GM23338 (cell line): Measurements from ENCODE around the gene LYSMD4.

ENCODE experiments used
- CREB1 ChIP-seq: fragments of 250-450 bp; sonication (Bioruptor Pico); IDR thresholded peaks from 2 replicates; pipeline ENCODE4 v1.5.0; 2020; ENCODE audit warnings: low read depth, mild to moderate bottlenecking, moderate library complexity
- EZH2 ChIP-seq: fragments of 200-600 bp; sonication (generic); IDR thresholded peaks from one replicate; pipeline ENCODE4 v1.8.0; 2017; ENCODE audit warnings: antibody characterized with exemption, mild to moderate bottlenecking, low read depth; ENCODE audit not compliant: unreplicated experiment
- EZH2phosphoT487 ChIP-seq: fragments of 200-600 bp; sonication (generic); IDR thresholded peaks from one replicate; pipeline ENCODE4 v1.8.1; 2018; ENCODE audit warnings: antibody characterized with exemption; ENCODE audit not compliant: unreplicated experiment
- JUNB ChIP-seq: IDR thresholded peaks from one replicate; pipeline ENCODE4 v1.6.1; 2016; ENCODE audit warnings: antibody characterized with exemption; ENCODE audit not compliant: unreplicated experiment
- NANOG ChIP-seq: IDR thresholded peaks from 2 replicates; pipeline ENCODE4 v1.6.1; 2016; ENCODE audit warnings: antibody characterized with exemption, borderline replicate concordance
- POLR2AphosphoS5 ChIP-seq: IDR thresholded peaks from 2 replicates; pipeline ENCODE4 v1.6.1; 2016; ENCODE audit warnings: antibody characterized with exemption, low read depth
- ZNF331 ChIP-seq: fragments of 250-450 bp; sonication (Bioruptor Pico); IDR thresholded peaks from 2 replicates; pipeline ENCODE4 v1.5.0; 2020; ENCODE audit warnings: low read depth, mild to moderate bottlenecking, moderate library complexity
- TF ChIP-seq, protein P1 (sequence below), 2 experiments: fragments of 200-600 bp in 1 of 2; sonication (generic) in 1 of 2; conservative IDR thresholded peaks; 2 replicates each; pipeline versions ENCODE4 v1.5.1 to v1.6.1; 2016 to 2017; ENCODE audit warnings: antibody characterized with exemption in 2 of 2, low read depth in 2 of 2, mild to moderate bottlenecking in 2 of 2, moderate library complexity in 1 of 2
- TF ChIP-seq, protein P2 (sequence below): IDR thresholded peaks from one replicate; pipeline ENCODE4 v1.6.1; 2018; ENCODE audit warnings: antibody characterized with exemption; ENCODE audit not compliant: unreplicated experiment
- TF ChIP-seq, protein P3 (sequence below): fragments of 250-450 bp; sonication (Bioruptor Pico); IDR thresholded peaks from 2 replicates; pipeline ENCODE4 v1.5.0; 2020; ENCODE audit warnings: mild to moderate bottlenecking, moderate library complexity

DNA sequence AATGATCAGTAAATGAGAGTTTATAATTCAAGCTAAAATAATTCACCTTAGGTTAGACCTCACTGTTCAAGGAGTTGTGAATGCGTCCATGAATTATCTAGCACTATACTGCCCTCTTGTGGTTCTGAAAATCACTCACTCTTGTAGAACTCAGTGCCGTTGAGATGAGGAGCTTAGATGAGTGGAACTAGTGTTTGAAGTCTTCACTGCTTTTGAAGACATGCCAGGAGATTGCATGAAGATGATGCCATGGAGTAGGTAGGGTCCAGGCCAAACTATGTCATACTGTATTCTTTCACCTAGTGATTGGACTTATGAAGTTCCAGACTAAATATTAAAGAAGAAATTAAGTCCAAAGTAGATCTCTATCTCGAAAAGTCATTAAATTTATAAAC, 28.8 kb downstream of the LYSMD4 start:
- TF ChIP-seq, protein P1, sequence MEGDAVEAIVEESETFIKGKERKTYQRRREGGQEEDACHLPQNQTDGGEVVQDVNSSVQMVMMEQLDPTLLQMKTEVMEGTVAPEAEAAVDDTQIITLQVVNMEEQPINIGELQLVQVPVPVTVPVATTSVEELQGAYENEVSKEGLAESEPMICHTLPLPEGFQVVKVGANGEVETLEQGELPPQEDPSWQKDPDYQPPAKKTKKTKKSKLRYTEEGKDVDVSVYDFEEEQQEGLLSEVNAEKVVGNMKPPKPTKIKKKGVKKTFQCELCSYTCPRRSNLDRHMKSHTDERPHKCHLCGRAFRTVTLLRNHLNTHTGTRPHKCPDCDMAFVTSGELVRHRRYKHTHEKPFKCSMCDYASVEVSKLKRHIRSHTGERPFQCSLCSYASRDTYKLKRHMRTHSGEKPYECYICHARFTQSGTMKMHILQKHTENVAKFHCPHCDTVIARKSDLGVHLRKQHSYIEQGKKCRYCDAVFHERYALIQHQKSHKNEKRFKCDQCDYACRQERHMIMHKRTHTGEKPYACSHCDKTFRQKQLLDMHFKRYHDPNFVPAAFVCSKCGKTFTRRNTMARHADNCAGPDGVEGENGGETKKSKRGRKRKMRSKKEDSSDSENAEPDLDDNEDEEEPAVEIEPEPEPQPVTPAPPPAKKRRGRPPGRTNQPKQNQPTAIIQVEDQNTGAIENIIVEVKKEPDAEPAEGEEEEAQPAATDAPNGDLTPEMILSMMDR (conservative IDR thresholded peaks at IDR 0.05; ENCODE audit: low read depth in 2 of 2): peak; percentile 82 to 91
- TF ChIP-seq POLR2AphosphoS5 (no peak), EZH2phosphoT487 (no peak), EZH2 (no peak), ZNF331 (CRISPR knock-in tag) (no peak), CREB1 (CRISPR knock-in tag) (no peak), JUNB (no peak), NANOG (no peak)
- TF ChIP-seq, protein P2, sequence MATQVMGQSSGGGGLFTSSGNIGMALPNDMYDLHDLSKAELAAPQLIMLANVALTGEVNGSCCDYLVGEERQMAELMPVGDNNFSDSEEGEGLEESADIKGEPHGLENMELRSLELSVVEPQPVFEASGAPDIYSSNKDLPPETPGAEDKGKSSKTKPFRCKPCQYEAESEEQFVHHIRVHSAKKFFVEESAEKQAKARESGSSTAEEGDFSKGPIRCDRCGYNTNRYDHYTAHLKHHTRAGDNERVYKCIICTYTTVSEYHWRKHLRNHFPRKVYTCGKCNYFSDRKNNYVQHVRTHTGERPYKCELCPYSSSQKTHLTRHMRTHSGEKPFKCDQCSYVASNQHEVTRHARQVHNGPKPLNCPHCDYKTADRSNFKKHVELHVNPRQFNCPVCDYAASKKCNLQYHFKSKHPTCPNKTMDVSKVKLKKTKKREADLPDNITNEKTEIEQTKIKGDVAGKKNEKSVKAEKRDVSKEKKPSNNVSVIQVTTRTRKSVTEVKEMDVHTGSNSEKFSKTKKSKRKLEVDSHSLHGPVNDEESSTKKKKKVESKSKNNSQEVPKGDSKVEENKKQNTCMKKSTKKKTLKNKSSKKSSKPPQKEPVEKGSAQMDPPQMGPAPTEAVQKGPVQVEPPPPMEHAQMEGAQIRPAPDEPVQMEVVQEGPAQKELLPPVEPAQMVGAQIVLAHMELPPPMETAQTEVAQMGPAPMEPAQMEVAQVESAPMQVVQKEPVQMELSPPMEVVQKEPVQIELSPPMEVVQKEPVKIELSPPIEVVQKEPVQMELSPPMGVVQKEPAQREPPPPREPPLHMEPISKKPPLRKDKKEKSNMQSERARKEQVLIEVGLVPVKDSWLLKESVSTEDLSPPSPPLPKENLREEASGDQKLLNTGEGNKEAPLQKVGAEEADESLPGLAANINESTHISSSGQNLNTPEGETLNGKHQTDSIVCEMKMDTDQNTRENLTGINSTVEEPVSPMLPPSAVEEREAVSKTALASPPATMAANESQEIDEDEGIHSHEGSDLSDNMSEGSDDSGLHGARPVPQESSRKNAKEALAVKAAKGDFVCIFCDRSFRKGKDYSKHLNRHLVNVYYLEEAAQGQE: no peak
- TF ChIP-seq, protein P3, sequence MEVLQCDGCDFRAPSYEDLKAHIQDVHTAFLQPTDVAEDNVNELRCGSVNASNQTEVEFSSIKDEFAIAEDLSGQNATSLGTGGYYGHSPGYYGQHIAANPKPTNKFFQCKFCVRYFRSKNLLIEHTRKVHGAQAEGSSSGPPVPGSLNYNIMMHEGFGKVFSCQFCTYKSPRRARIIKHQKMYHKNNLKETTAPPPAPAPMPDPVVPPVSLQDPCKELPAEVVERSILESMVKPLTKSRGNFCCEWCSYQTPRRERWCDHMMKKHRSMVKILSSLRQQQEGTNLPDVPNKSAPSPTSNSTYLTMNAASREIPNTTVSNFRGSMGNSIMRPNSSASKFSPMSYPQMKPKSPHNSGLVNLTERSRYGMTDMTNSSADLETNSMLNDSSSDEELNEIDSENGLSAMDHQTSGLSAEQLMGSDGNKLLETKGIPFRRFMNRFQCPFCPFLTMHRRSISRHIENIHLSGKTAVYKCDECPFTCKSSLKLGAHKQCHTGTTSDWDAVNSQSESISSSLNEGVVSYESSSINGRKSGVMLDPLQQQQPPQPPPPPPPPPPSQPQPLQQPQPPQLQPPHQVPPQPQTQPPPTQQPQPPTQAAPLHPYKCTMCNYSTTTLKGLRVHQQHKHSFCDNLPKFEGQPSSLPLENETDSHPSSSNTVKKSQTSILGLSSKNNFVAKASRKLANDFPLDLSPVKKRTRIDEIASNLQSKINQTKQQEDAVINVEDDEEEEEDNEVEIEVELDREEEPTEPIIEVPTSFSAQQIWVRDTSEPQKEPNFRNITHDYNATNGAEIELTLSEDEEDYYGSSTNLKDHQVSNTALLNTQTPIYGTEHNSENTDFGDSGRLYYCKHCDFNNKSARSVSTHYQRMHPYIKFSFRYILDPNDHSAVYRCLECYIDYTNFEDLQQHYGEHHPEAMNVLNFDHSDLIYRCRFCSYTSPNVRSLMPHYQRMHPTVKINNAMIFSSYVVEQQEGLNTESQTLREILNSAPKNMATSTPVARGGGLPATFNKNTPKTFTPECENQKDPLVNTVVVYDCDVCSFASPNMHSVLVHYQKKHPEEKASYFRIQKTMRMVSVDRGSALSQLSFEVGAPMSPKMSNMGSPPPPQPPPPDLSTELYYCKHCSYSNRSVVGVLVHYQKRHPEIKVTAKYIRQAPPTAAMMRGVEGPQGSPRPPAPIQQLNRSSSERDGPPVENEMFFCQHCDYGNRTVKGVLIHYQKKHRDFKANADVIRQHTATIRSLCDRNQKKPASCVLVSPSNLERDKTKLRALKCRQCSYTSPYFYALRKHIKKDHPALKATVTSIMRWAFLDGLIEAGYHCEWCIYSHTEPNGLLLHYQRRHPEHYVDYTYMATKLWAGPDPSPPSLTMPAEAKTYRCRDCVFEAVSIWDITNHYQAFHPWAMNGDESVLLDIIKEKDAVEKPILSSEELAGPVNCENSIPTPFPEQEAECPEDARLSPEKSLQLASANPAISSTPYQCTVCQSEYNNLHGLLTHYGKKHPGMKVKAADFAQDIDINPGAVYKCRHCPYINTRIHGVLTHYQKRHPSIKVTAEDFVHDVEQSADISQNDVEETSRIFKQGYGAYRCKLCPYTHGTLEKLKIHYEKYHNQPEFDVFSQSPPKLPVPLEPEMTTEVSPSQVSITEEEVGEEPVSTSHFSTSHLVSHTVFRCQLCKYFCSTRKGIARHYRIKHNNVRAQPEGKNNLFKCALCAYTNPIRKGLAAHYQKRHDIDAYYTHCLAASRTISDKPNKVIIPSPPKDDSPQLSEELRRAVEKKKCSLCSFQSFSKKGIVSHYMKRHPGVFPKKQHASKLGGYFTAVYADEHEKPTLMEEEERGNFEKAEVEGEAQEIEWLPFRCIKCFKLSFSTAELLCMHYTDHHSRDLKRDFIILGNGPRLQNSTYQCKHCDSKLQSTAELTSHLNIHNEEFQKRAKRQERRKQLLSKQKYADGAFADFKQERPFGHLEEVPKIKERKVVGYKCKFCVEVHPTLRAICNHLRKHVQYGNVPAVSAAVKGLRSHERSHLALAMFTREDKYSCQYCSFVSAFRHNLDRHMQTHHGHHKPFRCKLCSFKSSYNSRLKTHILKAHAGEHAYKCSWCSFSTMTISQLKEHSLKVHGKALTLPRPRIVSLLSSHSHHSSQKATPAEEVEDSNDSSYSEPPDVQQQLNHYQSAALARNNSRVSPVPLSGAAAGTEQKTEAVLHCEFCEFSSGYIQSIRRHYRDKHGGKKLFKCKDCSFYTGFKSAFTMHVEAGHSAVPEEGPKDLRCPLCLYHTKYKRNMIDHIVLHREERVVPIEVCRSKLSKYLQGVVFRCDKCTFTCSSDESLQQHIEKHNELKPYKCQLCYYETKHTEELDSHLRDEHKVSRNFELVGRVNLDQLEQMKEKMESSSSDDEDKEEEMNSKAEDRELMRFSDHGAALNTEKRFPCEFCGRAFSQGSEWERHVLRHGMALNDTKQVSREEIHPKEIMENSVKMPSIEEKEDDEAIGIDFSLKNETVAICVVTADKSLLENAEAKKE (CRISPR knock-in tag): no peak
